Occipital lobe (tissue), 2 donors: ENCODE results near the gene CYSTM1. TPM values are rescaled to one million over a fixed set of nuclear protein-coding genes. Genes with fewer than 3 reads are reported as not detected.

Experiments used
- DNase-seq: peaks from one replicate; lab custom pipeline; 2025; lab: John Stamatoyannopoulos, UW
- total RNA-seq: library from RNA; depleted of rRNA; stranded (reverse); fragments of >200 nt; gene quantifications from one replicate; pipeline ENCODE4 v1.2.3, GENCODE V29; 2014

CYSTM1 gene
- total RNA-seq, 1 donor from 2014 or later = 3.9 TPM

DNA sequence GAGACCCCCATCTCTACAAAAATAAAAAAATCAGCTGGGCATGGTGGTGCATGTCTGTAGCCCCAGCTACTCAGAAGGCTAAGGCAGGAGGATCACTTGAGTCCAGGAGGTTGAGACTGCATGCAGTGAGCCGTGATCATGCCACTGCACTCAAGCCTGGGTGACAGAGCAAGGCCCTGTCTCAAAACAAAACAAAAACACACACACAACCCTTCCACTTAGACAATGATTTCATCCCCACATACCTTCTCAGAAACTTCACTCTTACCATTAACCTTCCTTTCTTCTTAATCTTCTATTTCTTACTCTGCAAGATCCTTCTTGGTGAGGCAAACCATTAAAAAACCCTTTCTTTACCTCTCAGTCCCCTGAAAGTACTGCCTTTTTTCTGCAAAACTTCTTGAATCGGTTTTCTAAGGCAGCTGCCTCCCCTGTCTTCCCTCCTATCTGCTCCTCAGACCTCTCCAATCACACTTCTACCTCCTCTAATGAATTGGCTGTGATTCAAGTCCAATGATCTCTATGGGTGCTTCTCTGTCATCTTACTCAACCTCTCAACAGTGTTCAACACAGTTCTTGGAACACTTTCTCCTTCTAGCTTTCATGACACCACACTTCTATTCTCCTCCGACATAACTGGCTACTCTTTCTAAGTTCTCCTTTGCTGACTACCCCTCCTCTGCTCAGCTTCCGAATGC, 80.6 kb downstream of the CYSTM1 start:
- DNase-seq = no peak

DNA sequence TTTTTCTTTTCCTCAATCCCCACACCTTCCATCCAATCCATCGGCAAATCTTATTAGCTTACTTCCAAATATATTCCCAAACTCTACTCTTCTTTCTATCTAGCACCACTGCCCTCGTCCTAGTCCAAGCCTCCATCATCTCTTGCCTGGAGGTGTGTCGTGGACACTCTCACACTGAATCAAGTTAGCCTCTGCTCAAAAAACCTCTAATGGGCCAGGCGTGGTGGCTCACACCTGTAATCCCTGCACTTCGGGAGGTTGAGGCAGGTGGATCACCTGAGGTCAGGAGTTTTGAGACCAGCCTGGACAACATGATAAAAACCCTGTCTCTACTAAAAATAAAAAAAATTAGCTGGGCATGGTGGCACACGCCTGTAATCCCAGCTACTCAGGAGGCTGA, 81.7 kb downstream of the CYSTM1 start:
- no peak for DNase-seq

DNA sequence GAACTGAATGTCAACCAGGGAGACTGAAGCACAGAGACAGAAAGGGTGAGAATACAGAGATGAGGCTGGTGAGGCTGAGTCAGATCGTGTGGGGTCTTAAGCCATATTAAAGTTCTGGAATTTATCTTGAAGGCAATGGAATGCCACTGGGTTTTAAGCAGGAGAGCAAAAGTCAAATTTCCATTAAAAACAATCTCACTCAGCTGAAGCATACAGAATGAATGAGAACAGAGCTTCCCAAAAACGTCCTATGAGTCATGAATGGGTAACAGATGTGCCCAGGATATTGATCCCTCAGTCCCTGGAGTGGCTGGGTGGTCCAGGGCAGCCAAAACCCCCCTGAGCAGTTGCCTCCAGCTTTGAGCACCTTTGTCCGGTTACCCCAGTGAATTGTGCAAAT, 83.0 kb downstream of the CYSTM1 start:
- DNase-seq = no peak

DNA sequence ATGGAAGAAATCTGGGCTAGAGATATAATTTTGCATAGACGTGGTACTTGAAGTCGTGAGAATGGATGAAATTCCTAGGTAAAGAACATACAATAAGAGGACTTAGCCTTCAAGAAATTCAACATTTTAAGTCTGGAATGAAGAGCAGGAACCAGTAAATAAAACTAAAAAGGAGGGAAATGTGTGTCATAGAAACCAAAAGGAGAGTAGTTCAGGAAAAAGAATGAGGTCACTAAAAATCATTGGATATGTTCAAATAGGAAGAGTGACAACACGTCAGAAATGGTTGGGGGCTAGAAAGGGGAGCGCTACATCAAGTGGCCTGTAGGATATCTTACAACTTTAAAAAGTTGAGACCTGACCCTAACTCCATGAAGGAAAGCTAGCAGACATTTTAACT, 83.9 kb downstream of the CYSTM1 start:
- DNase-seq = no peak

DNA sequence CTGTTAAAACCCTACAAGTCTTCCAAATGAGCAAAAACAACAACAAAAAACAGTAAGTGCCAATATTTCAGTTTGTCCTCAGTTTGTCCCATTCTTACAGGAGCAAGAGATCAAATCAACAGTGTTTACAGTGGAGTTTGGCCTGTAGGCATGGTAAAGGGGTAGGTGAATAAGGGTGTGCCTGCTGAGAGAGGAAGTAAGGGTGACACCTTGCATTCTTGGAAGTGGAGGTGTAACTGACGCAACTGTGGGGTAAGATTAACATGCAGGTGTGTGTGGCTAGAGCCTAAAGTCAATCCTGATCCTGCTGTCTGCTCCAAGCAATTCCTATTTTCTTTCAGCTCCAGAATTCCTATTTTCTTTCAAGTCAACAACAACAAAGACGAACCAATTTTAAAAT, 84.5 kb downstream of the CYSTM1 start:
- no peak for DNase-seq

DNA sequence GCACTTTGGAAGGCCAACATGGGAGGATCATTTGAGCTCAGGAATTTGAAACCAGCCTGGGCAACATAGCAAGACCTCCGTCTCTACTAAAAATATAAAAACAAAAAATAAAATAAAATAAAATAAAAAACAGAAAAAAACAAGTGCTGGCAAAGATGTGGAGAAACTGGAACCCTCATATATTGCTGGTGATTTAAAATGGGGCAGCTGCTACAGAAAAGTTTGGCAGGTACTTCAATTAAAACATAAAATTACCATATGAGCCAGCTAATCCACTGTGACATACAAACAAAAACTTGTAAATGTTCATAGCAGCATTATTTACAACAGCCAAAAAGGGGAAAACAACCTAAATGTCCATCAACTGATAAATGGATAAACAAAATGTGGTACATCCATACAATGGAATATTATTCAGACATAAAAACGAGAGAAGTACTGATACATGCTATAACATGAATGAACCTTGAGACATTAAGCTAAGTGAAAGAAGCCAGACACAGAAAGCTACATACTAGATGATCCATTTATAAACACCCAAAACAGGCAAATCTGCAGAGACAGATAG, 85.2 kb downstream of the CYSTM1 start:
- no peak for DNase-seq

DNA sequence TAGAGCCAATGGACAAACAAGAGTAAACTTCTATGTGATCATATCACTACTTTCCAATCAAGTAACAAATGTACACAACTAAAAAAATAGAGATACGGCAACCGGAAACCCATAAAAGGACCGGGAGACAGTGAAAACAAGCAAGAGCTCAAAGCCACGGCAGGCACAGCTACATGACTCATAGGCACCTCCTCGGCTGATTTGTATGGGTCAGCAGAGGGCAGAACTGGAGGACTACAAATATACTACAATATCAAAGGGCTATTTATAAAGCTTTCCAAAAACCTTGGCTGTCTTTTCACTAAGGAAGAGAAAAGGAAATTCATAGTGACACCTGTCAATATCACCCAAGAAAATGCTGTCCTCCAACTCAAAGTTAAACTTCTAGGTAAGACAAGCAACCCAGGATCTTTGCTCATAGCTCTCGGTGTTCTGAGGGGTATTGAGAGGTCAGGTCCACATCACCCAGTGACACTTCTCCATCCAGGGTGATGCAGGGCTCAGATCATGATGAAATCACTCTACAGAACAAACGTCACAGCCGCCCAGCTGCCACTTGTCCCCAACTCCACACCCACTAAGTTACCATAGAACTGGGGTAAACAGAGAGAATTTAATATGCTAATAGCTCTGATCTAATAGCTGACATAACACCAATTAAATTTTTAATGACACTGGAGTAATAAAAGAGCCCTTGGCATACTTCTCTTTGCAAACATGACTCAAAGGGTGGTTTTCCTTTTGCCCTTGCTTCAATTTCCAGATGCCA, 86.6 kb downstream of the CYSTM1 start:
- DNase-seq = no peak

DNA sequence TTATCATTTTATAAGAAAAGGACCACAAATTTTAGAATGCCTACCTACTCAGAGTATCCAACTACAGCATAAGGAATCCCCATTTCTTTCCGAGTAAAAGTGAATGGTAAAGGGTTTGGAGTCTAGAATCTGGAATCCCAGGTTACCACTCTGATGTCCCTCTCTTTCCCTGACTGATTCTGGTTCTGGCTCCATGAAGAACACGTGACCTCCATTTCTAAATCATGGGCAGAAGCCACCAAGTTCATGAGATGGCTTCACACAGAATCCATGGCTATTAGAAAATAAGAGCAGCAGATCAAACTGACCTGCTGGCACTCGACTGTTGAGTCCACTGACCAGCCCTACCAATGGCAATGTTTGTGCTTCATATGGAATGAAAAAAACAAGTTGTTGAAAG, 87.2 kb downstream of the CYSTM1 start:
- no peak for DNase-seq

DNA sequence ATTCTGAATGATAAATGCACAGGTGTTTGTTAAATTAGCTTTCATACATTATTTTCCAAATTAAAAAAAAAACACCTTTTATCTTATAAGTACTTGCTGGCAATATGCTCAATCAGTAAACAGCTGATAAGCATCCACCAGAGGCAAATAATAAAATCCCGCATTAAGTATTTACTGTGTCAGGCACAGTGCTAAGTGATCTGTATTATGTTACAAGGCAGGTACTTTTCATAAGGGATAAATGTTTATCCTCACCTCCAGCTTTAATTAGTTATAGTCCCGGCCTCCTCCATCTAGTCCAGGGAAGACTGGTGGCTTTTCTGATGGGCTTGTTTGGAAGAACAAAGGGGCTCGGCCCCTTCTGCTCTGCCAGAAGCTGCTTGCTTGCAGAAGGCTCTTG, 87.9 kb downstream of the CYSTM1 start:
- no peak for DNase-seq

DNA sequence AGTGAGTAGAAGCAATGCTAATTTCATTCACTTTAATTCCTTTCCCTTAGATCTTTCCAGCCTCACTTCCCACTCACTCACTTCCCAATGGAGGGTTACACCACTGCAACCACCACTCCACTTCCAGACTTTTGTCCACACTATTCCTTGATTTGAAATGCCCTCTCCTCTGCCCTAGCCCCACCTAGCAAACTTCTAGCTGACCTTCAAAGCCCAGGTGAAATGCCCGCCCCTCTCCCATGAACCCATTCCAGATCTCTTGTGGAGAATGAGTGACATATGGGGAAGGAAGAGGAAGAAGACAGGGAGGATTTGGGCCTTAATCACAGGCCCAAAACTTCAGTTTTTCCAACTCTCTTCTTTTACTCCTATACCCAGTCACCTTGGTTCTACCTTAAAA, 90.9 kb downstream of the CYSTM1 start:
- DNase-seq = no peak

DNA sequence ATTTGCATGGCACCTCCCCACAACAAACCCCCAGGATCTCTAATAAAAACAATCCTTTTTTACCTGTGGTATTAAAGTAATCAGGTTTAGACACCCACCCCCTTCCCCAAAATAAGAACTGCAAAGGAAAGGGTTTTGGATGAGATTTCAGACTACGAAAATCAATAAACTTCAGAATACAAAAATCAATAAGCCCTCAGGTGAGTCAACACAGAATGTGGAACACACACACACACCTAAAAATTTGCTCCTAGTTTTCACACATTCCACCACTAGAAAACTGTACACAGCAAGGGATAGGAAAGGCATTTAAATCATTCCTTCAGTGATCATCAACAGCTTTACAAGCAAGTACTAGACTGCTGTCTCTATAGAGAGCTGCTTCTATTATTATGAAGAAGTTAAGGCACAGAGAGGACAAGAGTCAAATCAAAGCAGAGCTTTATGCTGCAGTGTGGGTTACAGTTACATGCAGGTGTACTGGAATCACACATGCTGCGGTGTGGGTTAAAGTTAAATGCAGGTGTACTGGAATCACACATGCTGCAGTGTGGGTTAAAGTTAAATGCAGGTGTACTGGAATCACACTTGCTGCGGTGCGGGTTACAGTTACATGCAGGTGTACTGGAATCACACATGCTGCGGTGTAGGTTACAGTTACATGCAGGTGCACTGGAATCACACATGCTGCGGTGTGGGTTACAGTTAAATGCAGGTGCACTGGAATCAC, 91.6 kb downstream of the CYSTM1 start:
- DNase-seq = no peak

DNA sequence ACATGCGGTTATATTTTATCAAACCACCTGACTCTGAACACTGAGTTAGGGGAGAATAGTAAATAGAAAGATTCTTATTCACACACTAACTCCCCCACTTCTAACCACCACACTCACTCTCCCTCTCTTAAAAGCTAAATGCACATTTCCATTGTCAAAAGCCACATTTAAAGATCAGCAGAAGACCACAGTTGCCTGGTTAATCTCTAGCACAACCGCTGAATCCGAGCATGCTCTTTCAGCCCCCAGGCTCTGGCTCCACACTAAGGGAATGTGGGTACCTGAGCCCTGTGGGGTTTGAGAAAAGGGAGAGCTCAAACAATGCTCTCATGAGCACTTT, 92.2 kb downstream of the CYSTM1 start:
- no peak for DNase-seq

DNA sequence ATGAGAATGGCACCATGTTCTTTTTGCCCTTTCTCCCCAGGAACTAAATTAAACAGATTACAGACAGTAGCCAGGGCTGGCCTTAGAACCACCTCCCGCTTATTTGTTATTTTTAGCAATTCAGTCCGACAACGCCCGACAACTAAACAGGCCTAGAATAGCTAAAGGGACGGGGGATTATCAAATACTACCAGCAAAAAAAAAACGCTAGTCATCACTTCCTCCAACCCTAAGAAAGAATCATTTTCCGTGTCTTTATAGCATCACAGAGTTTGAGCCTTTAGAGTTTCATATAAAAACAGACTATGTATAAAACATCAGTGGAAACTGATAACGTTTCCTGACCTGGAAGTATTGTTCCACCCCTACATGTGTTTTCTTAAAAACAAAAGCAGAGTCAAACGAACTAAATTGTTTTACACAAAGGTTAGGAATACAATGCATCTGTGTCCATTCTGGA, 92.6 kb downstream of the CYSTM1 start:
- no peak for DNase-seq

DNA sequence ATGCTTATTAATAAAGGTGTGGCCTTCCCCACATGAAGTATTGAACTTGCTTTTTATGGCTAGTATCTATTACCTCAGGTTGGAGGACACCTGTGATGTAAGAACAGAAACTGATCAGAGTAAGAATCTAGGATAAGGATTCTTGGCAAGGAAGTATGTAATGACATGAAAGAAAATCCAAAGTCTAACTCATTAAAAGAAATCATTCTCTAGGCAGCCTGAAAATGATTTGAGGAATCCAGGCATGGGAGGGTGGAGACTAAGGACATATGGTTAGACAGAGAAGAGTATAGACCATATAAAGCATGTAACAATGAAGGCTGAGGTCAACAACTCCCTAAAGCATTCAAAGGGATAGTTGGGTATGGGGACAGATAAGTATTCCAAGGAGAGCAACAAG, 95.0 kb downstream of the CYSTM1 start:
- no peak for DNase-seq

DNA sequence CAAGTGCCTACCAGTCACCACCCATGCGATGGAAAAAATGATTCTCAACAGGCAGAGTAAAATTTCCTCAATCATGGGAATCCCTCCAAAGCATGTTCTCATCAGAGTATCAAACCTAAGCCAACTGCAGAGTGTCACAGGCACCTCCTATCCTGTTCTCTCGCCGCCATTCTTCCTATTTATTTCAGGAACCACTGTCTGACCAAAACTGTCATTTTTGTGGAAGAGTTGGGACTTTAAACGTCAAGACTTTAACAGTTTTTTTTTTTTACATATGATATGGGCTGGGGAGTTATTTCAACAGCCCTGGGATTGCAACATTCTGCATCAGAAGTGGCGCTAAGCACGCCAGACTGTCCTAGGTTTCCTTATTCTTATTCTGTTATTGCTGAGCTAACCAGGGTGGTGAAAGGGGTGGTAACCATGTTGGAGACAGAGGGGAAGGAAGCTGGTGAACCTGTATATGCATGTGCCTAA, 98.5 kb downstream of the CYSTM1 start:
- no peak for DNase-seq

DNA sequence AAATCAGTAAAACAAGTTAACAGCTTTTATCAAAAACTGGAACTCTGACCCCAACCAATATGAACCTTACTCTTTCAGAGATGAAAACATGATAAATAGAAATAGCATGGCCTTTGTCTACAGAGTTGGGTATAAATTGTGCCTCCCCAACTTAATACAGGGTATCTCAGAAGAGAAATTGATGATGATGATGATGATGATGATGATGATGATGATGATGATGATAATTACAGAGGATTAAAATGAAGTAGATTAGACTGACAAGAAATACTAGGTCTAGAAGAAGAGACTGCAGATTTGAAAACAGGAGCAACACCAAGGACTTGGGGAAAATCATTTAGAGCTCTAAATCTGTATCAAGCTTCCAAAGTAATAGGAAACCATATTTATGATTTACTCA, 100.8 kb downstream of the CYSTM1 start:
- DNase-seq = no peak

DNA sequence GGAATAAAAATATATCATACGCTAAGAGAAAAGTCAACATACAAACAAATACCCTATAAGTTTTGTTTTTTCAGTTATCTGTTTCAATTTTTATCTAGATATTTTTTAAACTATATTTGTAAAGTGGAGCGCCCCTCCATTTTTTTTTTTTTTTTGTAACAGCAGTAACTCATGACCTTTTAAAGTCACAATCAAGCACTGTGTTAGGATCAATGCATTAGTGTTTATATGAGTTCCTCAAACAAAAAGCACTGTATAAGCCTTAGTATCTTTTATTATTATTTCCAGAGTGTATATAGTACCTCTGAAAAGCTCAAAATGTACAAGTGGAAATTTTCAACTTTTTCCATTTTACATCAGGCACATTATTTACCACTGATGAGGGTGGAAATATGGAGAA, 107.3 kb downstream of the CYSTM1 start:
- no peak for DNase-seq

DNA sequence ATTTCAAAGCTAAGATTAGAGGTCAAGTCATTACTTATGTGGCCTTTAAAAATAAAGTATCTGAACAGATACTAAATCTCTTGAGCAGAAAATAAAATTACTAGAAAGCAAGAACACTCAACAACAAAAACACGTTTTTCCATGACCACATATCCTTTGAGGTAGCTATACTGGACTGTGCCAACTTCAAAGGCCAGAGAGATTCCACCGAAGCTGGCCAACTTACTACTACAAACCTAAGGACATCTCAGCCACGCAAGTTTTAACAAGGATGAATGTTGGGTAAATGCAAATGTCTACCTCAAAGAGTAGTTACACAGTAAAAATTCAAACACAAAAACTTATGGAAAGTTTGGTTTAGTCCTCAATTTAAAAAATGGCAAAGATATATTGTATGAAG, 109.0 kb downstream of the CYSTM1 start:
- no peak for DNase-seq

DNA sequence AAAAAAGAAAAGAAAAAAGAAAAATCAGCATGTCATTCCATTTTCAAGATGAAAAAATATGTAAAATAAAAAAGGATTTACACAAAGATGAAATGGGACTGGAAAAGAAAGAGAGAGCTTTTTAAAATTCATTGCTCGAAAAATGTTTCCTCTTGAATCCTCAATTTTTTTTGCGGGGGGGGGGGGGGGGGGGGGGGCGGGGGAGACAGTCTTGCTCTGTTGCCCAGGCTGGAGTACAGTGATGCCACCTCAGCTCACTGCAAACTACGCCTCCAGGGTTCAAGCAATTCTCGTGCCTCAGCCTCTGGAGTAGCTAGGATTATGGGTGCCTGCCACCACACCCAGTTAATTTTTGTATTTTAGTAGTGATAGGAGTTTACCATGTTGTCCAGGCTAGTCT, 111.4 kb downstream of the CYSTM1 start:
- DNase-seq = no peak

DNA sequence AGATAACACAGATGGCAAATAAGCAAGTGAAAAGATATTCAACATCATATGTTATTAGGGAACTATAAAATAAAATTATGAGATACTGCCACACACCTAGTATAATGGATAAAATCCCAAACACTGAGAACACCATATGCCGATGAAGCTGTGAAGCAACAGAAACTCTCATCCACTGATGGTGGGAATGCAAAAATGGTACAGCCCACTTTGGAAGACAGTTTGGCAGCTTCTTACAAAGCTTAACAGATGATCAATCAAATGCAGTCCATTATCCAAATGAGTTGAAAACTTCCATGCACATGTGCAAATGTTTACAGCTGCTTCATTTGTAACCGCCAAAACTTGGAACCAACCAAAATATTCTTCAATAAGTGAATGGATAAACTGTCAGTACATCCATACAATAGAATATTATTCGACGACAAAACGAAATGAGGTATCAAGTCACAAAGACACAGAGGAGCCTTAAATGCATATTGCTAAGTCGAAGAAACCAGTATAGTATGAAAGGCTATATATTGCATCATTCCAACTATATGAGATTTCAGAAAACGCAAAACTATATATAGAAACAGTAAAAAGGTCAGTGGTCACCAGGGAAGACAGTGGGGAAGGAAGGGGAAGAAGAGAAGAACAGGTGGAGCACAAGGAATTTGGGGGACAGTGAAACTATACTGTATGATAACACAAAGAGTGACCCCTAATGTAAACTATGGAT, 113.0 kb downstream of the CYSTM1 start:
- DNase-seq = no peak

DNA sequence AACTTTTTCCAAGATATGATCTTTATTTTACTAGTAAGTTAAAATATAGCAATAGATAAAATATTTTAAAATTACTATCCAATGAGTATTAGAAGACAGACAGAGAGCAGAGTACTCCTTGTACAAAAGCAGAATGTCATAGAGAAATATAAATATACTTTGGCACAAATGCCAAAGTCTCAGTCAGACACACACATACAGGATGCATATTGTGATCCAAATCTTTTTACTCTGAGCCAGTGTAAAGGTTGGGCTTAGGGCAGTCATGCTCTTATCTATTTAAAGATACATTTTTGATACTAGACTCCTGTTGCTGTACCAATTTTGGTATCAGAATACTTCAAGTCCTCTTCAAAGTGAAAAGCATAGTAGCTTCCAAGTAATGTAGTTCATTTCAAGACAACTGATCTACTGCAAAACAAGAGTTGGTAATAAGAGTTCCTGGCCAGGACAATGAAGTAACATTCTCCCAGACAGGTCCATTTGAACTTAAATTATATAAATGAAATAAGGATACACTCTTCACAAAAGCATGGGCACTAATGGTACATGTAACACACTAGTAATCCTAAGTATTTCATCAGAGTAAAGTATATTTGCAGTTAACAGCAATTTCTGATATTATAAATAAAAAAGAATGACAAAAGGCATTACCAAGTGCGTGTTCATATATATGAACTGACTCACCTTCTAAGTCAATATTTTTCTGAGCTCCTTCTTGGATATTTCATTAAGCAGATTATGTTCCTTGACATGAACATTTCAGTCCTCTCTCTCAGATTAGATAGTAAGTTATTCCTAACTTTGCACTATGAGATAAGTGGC, 117.4 kb downstream of the CYSTM1 start:
- DNase-seq = no peak
